ENCODE data around the gene RASSF3. TPM values are rescaled to one million over a fixed set of nuclear protein-coding genes. Genes with fewer than 3 reads are reported as not detected.

RASSF3 gene
- total RNA-seq, 1 donor from 2014 or later = 18.1 TPM

DNA sequence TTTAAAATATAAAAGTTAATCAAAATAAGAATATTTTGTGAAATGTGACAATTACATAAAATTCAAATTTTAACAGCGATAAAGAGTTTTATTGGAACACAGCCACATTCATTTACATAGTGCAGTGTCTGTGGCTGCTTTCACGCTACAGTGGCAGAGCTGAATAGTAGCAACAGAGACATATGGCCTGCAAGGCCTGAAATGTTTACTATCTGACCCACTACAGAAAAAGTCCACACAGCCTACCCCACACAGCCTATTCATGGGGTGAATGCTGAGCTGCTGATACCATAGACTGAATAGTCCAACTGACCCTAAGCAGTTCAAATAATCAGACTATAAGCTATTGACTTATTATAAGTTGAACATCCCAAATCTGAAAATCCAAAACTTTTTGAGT lies 135.7 kb downstream of the RASSF3 start:
- H3K27ac Mint-ChIP-seq (ENCODE audit: unreplicated experiment) = no peak overlapping the region
- H3K9me3 Mint-ChIP-seq = no peaks in the 10 kb centered on the region
- no peak overlapping the region for H3K4me3 Mint-ChIP-seq
- no peaks in the 10 kb centered on the region for H3K27me3 Mint-ChIP-seq (ENCODE audit: low read depth)
- DNase-seq (ENCODE audit: low read depth, low spot score) = no peak
- TF ChIP-seq CTCF (conservative IDR thresholded peaks at IDR 0.05) = no peak
- H3K4me1 Mint-ChIP-seq = no peaks in the 10 kb centered on the region
- peaks cover 28% of the 10 kb centered on the region for H3K36me3 Mint-ChIP-seq (ENCODE audit: low read depth)

DNA sequence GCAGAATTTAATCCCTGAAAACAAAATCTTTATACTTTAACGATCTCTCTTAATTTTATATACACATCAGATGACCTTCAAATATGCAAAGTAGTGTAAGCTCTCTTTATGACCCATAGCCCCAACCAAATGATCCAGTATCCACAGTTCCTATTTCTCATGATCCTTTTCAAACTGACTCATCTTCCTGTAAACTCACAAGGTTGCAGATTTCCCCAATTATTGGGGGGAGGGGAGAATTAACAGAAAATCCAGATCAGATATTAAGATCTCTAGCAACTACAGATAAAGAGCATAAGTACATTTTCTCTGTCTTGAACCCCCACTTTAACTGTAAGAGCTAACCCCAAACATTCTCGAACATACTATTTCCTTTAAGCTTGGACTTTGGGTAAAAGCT lies 136.4 kb downstream of the RASSF3 start:
- no peak overlapping the region for H3K27ac Mint-ChIP-seq (ENCODE audit: unreplicated experiment)
- TF ChIP-seq CTCF (conservative IDR thresholded peaks at IDR 0.05) = no peak
- no peaks in the 10 kb centered on the region for H3K4me1 Mint-ChIP-seq
- H3K27me3 Mint-ChIP-seq (ENCODE audit: low read depth) = no peaks in the 10 kb centered on the region
- no peaks in the 10 kb centered on the region for H3K9me3 Mint-ChIP-seq
- H3K4me3 Mint-ChIP-seq = no peak overlapping the region
- H3K36me3 Mint-ChIP-seq (ENCODE audit: low read depth) = peaks cover 24% of the 10 kb centered on the region
- DNase-seq (ENCODE audit: low read depth, low spot score) = no peak

Small RNA genes lying within 50 kb of the gene (microRNA-seq; reads per million reads assigned to microRNA genes)
- gene MIR548C = not detected
- not detected for gene MIR548Z

Other genes starting within 250 kb of the RASSF3 start
- gene C12orf56, start 219.7 kb upstream of the RASSF3 start, total RNA-seq = 0.51 and 1.2 TPM in 2 replicates
- 101 and 103 TPM in 2 replicates for gene XPOT, start 206.1 kb upstream of the RASSF3 start, total RNA-seq
- 16.4 and 19.2 TPM in 2 replicates for gene TBK1, start 158.4 kb upstream of the RASSF3 start, total RNA-seq
- gene GNS, start 148.9 kb downstream of the RASSF3 start, total RNA-seq = 47.0 and 48.2 TPM in 2 replicates
- gene TBC1D30, start 214.2 kb downstream of the RASSF3 start, total RNA-seq = 2.0 and 2.6 TPM in 2 replicates